ENCODE measurements around the gene NFATC2.

DNA sequence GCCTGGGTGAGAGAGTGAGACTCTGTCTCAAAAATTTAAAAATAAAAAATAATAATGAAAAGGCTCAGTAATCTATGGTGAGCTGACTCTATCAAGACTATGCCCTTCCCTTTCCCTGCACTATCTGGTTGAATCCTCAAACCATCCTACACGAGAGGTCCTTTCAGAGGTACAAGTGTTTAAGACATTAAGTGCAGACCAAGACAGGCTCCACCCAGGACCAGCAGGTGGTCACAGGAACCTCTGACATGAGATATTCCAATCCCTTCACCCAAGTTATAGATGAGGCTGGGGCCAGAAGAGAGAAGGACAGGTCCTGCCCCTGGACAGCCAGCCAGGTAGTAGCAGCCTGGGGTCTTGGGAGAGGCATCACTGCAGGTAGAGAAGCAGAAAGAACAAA lies 182.6 kb downstream of the NFATC2 start:
- TF ChIP-seq, protein P1, sequence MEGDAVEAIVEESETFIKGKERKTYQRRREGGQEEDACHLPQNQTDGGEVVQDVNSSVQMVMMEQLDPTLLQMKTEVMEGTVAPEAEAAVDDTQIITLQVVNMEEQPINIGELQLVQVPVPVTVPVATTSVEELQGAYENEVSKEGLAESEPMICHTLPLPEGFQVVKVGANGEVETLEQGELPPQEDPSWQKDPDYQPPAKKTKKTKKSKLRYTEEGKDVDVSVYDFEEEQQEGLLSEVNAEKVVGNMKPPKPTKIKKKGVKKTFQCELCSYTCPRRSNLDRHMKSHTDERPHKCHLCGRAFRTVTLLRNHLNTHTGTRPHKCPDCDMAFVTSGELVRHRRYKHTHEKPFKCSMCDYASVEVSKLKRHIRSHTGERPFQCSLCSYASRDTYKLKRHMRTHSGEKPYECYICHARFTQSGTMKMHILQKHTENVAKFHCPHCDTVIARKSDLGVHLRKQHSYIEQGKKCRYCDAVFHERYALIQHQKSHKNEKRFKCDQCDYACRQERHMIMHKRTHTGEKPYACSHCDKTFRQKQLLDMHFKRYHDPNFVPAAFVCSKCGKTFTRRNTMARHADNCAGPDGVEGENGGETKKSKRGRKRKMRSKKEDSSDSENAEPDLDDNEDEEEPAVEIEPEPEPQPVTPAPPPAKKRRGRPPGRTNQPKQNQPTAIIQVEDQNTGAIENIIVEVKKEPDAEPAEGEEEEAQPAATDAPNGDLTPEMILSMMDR (IDR thresholded peaks at IDR 0.05; ENCODE audit: insufficient read depth, low read length), result no peak
- TF ChIP-seq POLR2AphosphoS5 (IDR thresholded peaks at IDR 0.05; ENCODE audit: low read depth) (no peak), SPI1 (IDR thresholded peaks at IDR 0.05; ENCODE audit: borderline replicate concordance, low read depth) (no peak)
- TF ChIP-seq, protein P2, sequence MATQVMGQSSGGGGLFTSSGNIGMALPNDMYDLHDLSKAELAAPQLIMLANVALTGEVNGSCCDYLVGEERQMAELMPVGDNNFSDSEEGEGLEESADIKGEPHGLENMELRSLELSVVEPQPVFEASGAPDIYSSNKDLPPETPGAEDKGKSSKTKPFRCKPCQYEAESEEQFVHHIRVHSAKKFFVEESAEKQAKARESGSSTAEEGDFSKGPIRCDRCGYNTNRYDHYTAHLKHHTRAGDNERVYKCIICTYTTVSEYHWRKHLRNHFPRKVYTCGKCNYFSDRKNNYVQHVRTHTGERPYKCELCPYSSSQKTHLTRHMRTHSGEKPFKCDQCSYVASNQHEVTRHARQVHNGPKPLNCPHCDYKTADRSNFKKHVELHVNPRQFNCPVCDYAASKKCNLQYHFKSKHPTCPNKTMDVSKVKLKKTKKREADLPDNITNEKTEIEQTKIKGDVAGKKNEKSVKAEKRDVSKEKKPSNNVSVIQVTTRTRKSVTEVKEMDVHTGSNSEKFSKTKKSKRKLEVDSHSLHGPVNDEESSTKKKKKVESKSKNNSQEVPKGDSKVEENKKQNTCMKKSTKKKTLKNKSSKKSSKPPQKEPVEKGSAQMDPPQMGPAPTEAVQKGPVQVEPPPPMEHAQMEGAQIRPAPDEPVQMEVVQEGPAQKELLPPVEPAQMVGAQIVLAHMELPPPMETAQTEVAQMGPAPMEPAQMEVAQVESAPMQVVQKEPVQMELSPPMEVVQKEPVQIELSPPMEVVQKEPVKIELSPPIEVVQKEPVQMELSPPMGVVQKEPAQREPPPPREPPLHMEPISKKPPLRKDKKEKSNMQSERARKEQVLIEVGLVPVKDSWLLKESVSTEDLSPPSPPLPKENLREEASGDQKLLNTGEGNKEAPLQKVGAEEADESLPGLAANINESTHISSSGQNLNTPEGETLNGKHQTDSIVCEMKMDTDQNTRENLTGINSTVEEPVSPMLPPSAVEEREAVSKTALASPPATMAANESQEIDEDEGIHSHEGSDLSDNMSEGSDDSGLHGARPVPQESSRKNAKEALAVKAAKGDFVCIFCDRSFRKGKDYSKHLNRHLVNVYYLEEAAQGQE (IDR thresholded peaks at IDR 0.05; ENCODE audit: insufficient replicate concordance, low read depth), result no peak

All from HL-60 (cell line).